Natural killer cell (primary cell): Measurements from ENCODE around the gene LRRC56. TPM values are rescaled to one million over a fixed set of nuclear protein-coding genes. Genes with fewer than 3 reads are reported as not detected.

Experiments used
- ATAC-seq, 3 donors: fragments of 150-1000 bp in 2 of 3; fragments of 200-7000 bp in 1 of 3; cut with Tn5 transposase; 1 replicate in 1 of 3; 2 replicates in 2 of 3; pipeline ENCODE4 v1.10.0; 2021; ENCODE audit warnings: mild to moderate bottlenecking in 2 of 3, moderate library complexity in 2 of 3
- DNase-seq, 2 donors: peaks; one replicate each; pipeline versions ENCODE4 v3.0.0 to v3.0.0-alpha.2; 2013 to 2021; ENCODE audit warnings: mixed read lengths in 1 of 2
- H3K27ac ChIP-seq: one replicate; pipeline ENCODE4 v1.5.1; 2013; ENCODE audit warnings: mild to moderate bottlenecking, low read length
- H3K27me3 ChIP-seq: one replicate; pipeline ENCODE4 v1.6.1; 2013; ENCODE audit warnings: low read length; ENCODE audit not compliant: control insufficient read depth, insufficient read depth
- H3K36me3 ChIP-seq: one replicate; pipeline ENCODE4 v1.6.1; 2013; ENCODE audit warnings: low read length; ENCODE audit not compliant: control insufficient read depth, insufficient read depth
- H3K4me1 ChIP-seq: one replicate; pipeline ENCODE4 v1.6.1; 2013; ENCODE audit warnings: low read length; ENCODE audit not compliant: control insufficient read depth, insufficient read depth
- H3K4me3 ChIP-seq: one replicate; pipeline ENCODE4 v1.5.1; 2013; ENCODE audit warnings: low read length
- H3K9me3 ChIP-seq: one replicate; pipeline ENCODE4 v1.6.1; 2013; ENCODE audit warnings: low read length; ENCODE audit not compliant: control insufficient read depth, insufficient read depth
- H3K27ac Mint-ChIP-seq, 2 donors: one replicate each; pipeline ENCODE4 v1.8.0; 2022; ENCODE audit warnings: mild to moderate bottlenecking in 2 of 2, mixed read lengths in 2 of 2, moderate library complexity in 1 of 2
- H3K27me3 Mint-ChIP-seq, 2 donors: one replicate each; pipeline ENCODE4 v1.8.0; 2022; ENCODE audit warnings: low read depth in 2 of 2, mixed read lengths in 2 of 2
- H3K36me3 Mint-ChIP-seq: one replicate; pipeline ENCODE4 v1.8.0; 2022; ENCODE audit warnings: mixed read lengths
- H3K4me1 Mint-ChIP-seq, 2 donors: one replicate each; pipeline ENCODE4 v1.8.0; 2022; ENCODE audit warnings: mixed read lengths in 2 of 2
- H3K4me3 Mint-ChIP-seq: one replicate; pipeline ENCODE4 v1.8.0; 2022; ENCODE audit warnings: mild to moderate bottlenecking, moderate library complexity, mixed read lengths
- H3K9me3 Mint-ChIP-seq, 2 donors: one replicate each; pipeline ENCODE4 v1.8.0; 2022; ENCODE audit warnings: mixed read lengths in 2 of 2
- WGBS: methylation state at CpG from one replicate; pipeline ENCODE4 v1.1.7; 2013; ENCODE audit warnings: missing lambda C conversion rate; ENCODE audit not compliant: insufficient coverage; 5-methylcytosine and 5-hydroxymethylcytosine counted together
- intact Hi-C: fragments of 100-400 bp; cut with micrococcal nuclease; formaldehyde crosslinking; loops from one replicate; pipeline ENCODE4 v1.14.2; 2022
- total RNA-seq, 4 donors: library from RNA; stranded (reverse); fragments of 120-200 nt in 1 of 4; gene quantifications; one replicate each; pipeline versions ENCODE4 v1.2.3 to v1.2.4, GENCODE V29; 2013 to 2022
- TF ChIP-seq, protein P1 (sequence below): fragments of 200-600 bp; IDR thresholded peaks from one replicate; pipeline ENCODE4 v1.8.0; 2022; ENCODE audit warnings: antibody characterized with exemption

Gene LRRC56, protein sequence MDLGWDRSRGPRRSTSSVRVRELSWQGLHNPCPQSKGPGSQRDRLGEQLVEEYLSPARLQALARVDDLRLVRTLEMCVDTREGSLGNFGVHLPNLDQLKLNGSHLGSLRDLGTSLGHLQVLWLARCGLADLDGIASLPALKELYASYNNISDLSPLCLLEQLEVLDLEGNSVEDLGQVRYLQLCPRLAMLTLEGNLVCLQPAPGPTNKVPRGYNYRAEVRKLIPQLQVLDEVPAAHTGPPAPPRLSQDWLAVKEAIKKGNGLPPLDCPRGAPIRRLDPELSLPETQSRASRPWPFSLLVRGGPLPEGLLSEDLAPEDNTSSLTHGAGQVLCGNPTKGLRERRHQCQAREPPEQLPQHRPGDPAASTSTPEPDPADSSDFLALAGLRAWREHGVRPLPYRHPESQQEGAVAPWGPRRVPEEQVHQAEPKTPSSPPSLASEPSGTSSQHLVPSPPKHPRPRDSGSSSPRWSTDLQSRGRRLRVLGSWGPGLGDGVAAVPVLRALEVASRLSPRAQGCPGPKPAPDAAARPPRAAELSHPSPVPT
- 1 to 10 TPM; 1.5 to 2.4 (median 2.2) TPM for total RNA-seq
- 1.9 TPM for total RNA-seq (2013)

DNA sequence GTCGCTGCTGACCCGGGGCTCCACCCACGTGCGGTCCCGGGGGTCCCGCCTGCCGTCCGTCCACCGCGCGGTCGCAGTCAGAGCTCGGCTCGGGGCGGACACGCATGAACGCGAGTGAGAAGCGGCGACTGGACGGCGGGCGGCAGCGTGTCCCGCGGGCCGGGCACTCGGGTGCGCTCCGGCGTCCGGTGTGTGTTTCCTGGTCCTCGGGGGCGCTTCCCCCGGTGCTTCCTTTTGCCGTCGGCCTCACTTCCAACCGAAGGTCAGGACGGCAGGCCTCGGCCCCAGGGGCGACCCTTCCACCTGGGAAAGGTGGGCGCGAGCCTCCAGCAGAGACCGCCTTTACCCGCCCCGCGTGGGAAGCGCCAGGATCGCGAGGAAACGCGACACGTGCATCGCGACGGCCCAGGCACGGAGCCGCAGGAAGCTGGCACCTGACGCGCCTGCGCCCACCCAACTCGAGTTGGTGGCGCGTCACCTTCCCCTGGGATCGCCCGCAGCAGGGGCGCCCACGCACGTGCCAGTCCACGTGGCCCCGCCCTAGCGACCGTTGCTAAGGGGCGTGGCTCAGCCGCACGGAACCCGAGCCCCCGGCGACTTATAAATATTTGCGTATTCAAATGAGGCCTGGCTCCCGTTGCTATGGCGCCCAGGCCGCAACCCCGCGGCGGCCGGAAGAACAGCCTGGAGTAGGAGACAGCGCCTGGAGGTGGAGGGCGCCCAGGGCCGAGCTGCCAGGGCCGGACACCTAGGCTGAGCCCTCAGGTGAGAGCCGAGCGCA is at the start of gene LRRC56:
Gene LRRC56, plus strand, starts transcription at position 687 of the 781 bp plus-strand sequence. CDS start 3,158 bp downstream, outside the sequence.
- Histone ChIP-seq H3K4me1 (peaks cover 37% of the 10 kb centered on the region), H3K27me3 (no peaks in the 10 kb centered on the region), H3K36me3 (peaks cover 11% of the 10 kb centered on the region), H3K9me3 (no peaks in the 10 kb centered on the region), H3K4me3 (peak within 1 kb of the TSS; percentile 52), H3K27ac (peak within 1 kb of the TSS; percentile 95)
- peak within 1 kb of the TSS; percentile 86 to 92 for H3K27ac Mint-ChIP-seq
- H3K27me3 Mint-ChIP-seq = no peaks in the 10 kb centered on the region
- no peaks in the 10 kb centered on the region for H3K36me3 Mint-ChIP-seq
- DNase-seq (peak; percentile 84 to 96), ATAC-seq (peak; percentile 36 to 60 (median 55))
- WGBS = under 1% methylated on average over 93 of the region's 93 CpGs
- intact Hi-C loops = no loop called here
- TF ChIP-seq, protein P1, sequence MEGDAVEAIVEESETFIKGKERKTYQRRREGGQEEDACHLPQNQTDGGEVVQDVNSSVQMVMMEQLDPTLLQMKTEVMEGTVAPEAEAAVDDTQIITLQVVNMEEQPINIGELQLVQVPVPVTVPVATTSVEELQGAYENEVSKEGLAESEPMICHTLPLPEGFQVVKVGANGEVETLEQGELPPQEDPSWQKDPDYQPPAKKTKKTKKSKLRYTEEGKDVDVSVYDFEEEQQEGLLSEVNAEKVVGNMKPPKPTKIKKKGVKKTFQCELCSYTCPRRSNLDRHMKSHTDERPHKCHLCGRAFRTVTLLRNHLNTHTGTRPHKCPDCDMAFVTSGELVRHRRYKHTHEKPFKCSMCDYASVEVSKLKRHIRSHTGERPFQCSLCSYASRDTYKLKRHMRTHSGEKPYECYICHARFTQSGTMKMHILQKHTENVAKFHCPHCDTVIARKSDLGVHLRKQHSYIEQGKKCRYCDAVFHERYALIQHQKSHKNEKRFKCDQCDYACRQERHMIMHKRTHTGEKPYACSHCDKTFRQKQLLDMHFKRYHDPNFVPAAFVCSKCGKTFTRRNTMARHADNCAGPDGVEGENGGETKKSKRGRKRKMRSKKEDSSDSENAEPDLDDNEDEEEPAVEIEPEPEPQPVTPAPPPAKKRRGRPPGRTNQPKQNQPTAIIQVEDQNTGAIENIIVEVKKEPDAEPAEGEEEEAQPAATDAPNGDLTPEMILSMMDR = no peak
- peaks cover 0 to 25% of the 10 kb centered on the region in 2 donors for H3K4me1 Mint-ChIP-seq
- H3K4me3 Mint-ChIP-seq = peak within 1 kb of the TSS; percentile 90
- no peaks in the 10 kb centered on the region for H3K9me3 Mint-ChIP-seq

DNA sequence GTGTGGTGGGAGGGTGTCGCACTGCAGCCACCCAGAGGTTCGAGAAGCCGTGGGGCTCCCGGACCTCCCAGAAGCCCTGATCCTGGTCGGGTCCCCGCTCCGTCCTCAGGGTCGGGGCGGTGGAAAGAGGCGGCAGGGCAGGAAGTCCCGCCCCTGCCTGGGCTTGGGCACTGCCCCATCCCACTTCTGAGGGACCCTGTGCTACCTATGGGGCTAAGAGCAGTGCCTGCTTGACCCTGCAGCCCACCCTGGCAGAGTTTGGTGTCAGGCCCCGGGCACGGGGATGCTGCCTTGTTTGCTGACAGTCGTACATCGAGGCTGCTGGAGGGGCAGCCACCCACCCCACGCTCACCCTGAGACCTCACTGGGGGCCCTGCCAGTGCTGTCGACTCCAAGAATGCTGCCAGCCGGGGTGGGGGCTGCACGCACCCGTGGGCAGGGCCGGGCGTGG is 49.7 kb upstream of the LRRC56 start:
- no peak overlapping the region for H3K27ac Mint-ChIP-seq
- Histone ChIP-seq H3K36me3 (peaks cover 5% of the 10 kb centered on the region), H3K27ac (no peak overlapping the region), H3K4me1 (no peaks in the 10 kb centered on the region), H3K4me3 (no peak overlapping the region), H3K27me3 (no peaks in the 10 kb centered on the region), H3K9me3 (no peaks in the 10 kb centered on the region)
- ATAC-seq (no peak), DNase-seq (no peak)
- H3K9me3 Mint-ChIP-seq = no peaks in the 10 kb centered on the region
- no peaks in the 10 kb centered on the region for H3K27me3 Mint-ChIP-seq
- TF ChIP-seq, protein P1 = no peak
- WGBS = 97% methylated on average over 22 of the region's 22 CpGs
- H3K4me1 Mint-ChIP-seq = no peaks in the 10 kb centered on the region
- intact Hi-C loops = no loop called here
- no peak overlapping the region for H3K4me3 Mint-ChIP-seq
- H3K36me3 Mint-ChIP-seq = no peaks in the 10 kb centered on the region

DNA sequence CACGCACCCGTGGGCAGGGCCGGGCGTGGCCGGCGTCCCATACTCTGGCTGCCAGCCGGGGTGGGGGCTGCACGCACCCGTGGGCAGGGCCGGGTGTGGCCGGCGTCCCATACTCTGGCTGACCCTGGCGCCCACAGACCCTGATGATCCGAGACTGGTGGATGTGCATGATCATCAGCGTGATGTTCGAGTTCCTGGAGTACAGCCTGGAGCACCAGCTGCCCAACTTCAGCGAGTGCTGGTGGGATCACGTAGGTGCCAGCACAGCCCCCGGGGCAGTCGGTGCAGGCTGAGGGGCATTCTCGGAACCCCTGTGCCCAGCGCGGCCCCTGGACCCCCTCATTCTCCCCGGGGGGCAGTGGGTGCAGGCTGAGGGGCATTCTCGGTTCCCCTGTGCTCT is 49.3 kb upstream of the LRRC56 start:
- no peak overlapping the region for H3K4me3 Mint-ChIP-seq
- H3K9me3 Mint-ChIP-seq = no peaks in the 10 kb centered on the region
- 96% methylated on average over 25 of the region's 25 CpGs for WGBS

More for the DNA sequence above, 49.3 kb upstream of the LRRC56 start:
- no peaks in the 10 kb centered on the region for H3K4me1 ChIP-seq
- Mint-ChIP-seq H3K27ac (no peak overlapping the region), H3K27me3 (no peaks in the 10 kb centered on the region), H3K4me1 (no peaks in the 10 kb centered on the region), H3K36me3 (no peaks in the 10 kb centered on the region)
- DNase-seq (no peak), ATAC-seq (no peak)
- H3K36me3 ChIP-seq = peaks cover 5% of the 10 kb centered on the region
- intact Hi-C loops = no loop called here
- H3K4me3 ChIP-seq = no peak overlapping the region
- TF ChIP-seq, protein P1 = no peak
- H3K27me3 ChIP-seq = no peaks in the 10 kb centered on the region
- H3K27ac ChIP-seq = no peak overlapping the region
- no peaks in the 10 kb centered on the region for H3K9me3 ChIP-seq
